ENCODE results near the gene SLCO3A1. TPM values are rescaled to one million over a fixed set of nuclear protein-coding genes. Genes with fewer than 3 reads are reported as not detected.

Gene SLCO3A1
- total and polyA plus RNA-seq, 2 experiments from 2014 or later: 1.9 to 6.9 TPM

DNA sequence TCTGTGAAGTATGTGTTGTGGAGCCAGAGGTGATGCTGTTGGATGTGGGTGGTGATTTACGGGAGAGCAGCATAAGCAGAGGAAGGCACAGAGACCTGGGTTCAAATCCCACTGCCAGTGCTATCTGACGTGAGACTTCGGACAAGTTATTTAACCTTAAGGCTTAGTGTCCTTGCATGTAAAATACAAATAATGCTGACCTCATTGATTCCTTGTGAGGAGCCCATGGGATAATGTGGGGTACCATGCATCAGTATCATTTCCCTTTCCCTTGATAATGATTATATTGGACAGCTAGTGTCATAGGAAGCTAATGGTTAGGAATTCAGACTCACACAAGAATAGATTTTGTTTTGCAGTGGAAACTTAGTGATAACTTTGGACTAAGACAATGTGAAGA, 141.6 kb downstream of the SLCO3A1 start:
- H3K27ac ChIP-seq: no peak overlapping the region
- DNase-seq: no peak
- no peak overlapping the region for H3K4me3 ChIP-seq
- no peaks in the 10 kb centered on the region for H3F3A ChIP-seq (ENCODE audit: insufficient read depth)
- H3K9me3 ChIP-seq (ENCODE audit: low read depth): no peaks in the 10 kb centered on the region
- no peak overlapping the region for H2AFZ ChIP-seq
- in situ Hi-C loops (cut with MboI): no loop called here
- no peaks in the 10 kb centered on the region for H3K4me1 ChIP-seq (ENCODE audit: insufficient read depth)
- H3K9me2 ChIP-seq (ENCODE audit: insufficient read depth): no peaks in the 10 kb centered on the region
- no peaks in the 10 kb centered on the region for H3K27me3 ChIP-seq (replicated peaks; ENCODE audit: insufficient read depth)
- 90 to 93% methylated on average over 3 of the region's 3 CpGs for WGBS, 2 experiments (ENCODE audit: low coverage in 1 of 2, low lambda C conversion rate in 2 of 2, missing lambda C conversion rate in 2 of 2)
- TF ChIP-seq EZH2phosphoT487 (IDR thresholded peaks at IDR 0.05; ENCODE audit: insufficient read depth, low read depth): no peak
- TF ChIP-seq EZH2 (IDR thresholded peaks at IDR 0.05; ENCODE audit: insufficient read depth, poor library complexity, severe bottlenecking): no peak
- H3K79me2 ChIP-seq (ENCODE audit: insufficient read depth): no peaks in the 10 kb centered on the region
- H3K36me3 ChIP-seq (ENCODE audit: low read depth): no peaks in the 10 kb centered on the region
- no peak overlapping the region for H3K4me2 ChIP-seq (ENCODE audit: unreplicated experiment)
- no peaks in the 10 kb centered on the region for H4K20me1 ChIP-seq (ENCODE audit: insufficient read depth)
- H3K9ac ChIP-seq: no peak overlapping the region

DNA sequence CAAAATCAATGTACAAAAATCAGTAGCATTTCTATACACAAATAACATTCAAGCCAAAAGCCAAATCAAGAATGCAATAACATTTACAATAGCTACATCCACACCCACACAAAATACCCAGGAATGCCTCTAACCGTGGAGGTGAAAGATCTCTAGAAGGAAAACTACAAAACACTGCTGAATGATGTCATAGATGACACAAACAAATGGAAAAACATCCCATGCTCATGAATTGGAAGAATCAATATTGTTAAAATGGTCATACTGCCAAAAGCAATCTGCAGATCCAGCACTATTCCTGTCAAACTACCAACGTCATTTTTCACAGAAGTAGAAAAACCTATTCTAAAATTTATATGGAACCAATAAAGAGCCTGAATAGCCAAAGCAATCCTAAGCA, 143.7 kb downstream of the SLCO3A1 start:
- TF ChIP-seq EZH2phosphoT487 (IDR thresholded peaks at IDR 0.05; ENCODE audit: insufficient read depth, low read depth) (no peak), EZH2 (IDR thresholded peaks at IDR 0.05; ENCODE audit: insufficient read depth, poor library complexity, severe bottlenecking) (no peak)
- H3K9me2 ChIP-seq (ENCODE audit: insufficient read depth): no peaks in the 10 kb centered on the region
- no peaks in the 10 kb centered on the region for H3K4me1 ChIP-seq (ENCODE audit: insufficient read depth)
- no peak overlapping the region for H3K4me3 ChIP-seq
- no peak overlapping the region for H3K9ac ChIP-seq
- no peaks in the 10 kb centered on the region for H3K27me3 ChIP-seq (replicated peaks; ENCODE audit: insufficient read depth)
- no peaks in the 10 kb centered on the region for H3K79me2 ChIP-seq (ENCODE audit: insufficient read depth)
- no peaks in the 10 kb centered on the region for H3K36me3 ChIP-seq (ENCODE audit: low read depth)
- no peak overlapping the region for H3K27ac ChIP-seq
- H2AFZ ChIP-seq: no peak overlapping the region
- no peaks in the 10 kb centered on the region for H4K20me1 ChIP-seq (ENCODE audit: insufficient read depth)
- no peak overlapping the region for H3K4me2 ChIP-seq (ENCODE audit: unreplicated experiment)
- WGBS, 2 experiments (ENCODE audit: low coverage in 1 of 2, low lambda C conversion rate in 2 of 2, missing lambda C conversion rate in 2 of 2): 60 to 66% methylated on average over 2 of the region's 2 CpGs
- DNase-seq: no peak
- no peaks in the 10 kb centered on the region for H3K9me3 ChIP-seq (ENCODE audit: low read depth)
- no peaks in the 10 kb centered on the region for H3F3A ChIP-seq (ENCODE audit: insufficient read depth)
- in situ Hi-C loops (cut with MboI): no loop called here

- Histone ChIP-seq H3K79me2 (ENCODE audit: insufficient read depth) (no peaks in the 10 kb centered on the region), H3K9me2 (ENCODE audit: insufficient read depth) (no peaks in the 10 kb centered on the region), H4K20me1 (ENCODE audit: insufficient read depth) (no peaks in the 10 kb centered on the region), H3K27ac (no peak overlapping the region), H2AFZ (no peak overlapping the region), H3K36me3 (ENCODE audit: low read depth) (no peaks in the 10 kb centered on the region), H3K9ac (no peak overlapping the region), H3F3A (ENCODE audit: insufficient read depth) (no peaks in the 10 kb centered on the region), H3K4me1 (ENCODE audit: insufficient read depth) (no peaks in the 10 kb centered on the region), H3K9me3 (ENCODE audit: low read depth) (no peaks in the 10 kb centered on the region), H3K4me3 (no peak overlapping the region), H3K27me3 (replicated peaks; ENCODE audit: insufficient read depth) (no peaks in the 10 kb centered on the region), H3K4me2 (ENCODE audit: unreplicated experiment) (no peak overlapping the region)
- no peak for TF ChIP-seq EZH2 (IDR thresholded peaks at IDR 0.05; ENCODE audit: insufficient read depth, poor library complexity, severe bottlenecking)
- no peak for TF ChIP-seq EZH2phosphoT487 (IDR thresholded peaks at IDR 0.05; ENCODE audit: insufficient read depth, low read depth)
- 74 to 75% methylated on average over 6 of the region's 6 CpGs for WGBS, 2 experiments (ENCODE audit: low coverage in 1 of 2, low lambda C conversion rate in 2 of 2, missing lambda C conversion rate in 2 of 2)
- in situ Hi-C loops (cut with MboI): no loop called here
- DNase-seq: no peak
Observed at GRCh38 chr15:92000709-92001108, 147.2 kb downstream of the SLCO3A1 start.

DNA sequence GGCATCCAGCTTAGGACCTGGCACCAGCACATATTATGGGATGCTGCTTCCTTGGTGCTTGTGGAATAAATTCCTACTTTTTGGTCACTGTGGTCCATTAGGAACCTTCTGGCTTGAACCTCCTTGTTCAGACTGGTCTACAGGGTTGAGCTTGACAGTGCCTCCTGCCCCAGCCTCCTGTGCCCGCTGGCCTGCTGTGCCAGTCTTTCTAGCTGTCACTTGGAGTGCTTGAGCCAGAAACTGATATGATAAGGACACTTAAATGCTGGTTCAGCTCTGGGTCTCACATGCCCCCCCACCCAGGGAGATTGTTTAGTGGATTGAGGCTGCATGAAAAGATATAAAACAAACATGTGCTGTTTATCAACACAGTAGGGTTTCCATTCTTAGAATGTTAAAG, 147.8 kb downstream of the SLCO3A1 start:
- no peaks in the 10 kb centered on the region for H4K20me1 ChIP-seq (ENCODE audit: insufficient read depth)
- H3K27ac ChIP-seq: no peak overlapping the region
- 85 to 95% methylated on average over 1 of the region's 1 CpG for WGBS, 2 experiments (ENCODE audit: low coverage in 1 of 2, low lambda C conversion rate in 2 of 2, missing lambda C conversion rate in 2 of 2)
- no peaks in the 10 kb centered on the region for H3K9me3 ChIP-seq (ENCODE audit: low read depth)
- H3K36me3 ChIP-seq (ENCODE audit: low read depth): no peaks in the 10 kb centered on the region
- H3F3A ChIP-seq (ENCODE audit: insufficient read depth): no peaks in the 10 kb centered on the region
- TF ChIP-seq EZH2phosphoT487 (IDR thresholded peaks at IDR 0.05; ENCODE audit: insufficient read depth, low read depth): no peak
- TF ChIP-seq EZH2 (IDR thresholded peaks at IDR 0.05; ENCODE audit: insufficient read depth, poor library complexity, severe bottlenecking): no peak
- H3K9me2 ChIP-seq (ENCODE audit: insufficient read depth): no peaks in the 10 kb centered on the region
- no peak overlapping the region for H3K9ac ChIP-seq
- no peak overlapping the region for H3K4me2 ChIP-seq (ENCODE audit: unreplicated experiment)
- H3K4me1 ChIP-seq (ENCODE audit: insufficient read depth): no peaks in the 10 kb centered on the region
- in situ Hi-C loops (cut with MboI): no loop called here
- no peaks in the 10 kb centered on the region for H3K79me2 ChIP-seq (ENCODE audit: insufficient read depth)
- no peak overlapping the region for H3K4me3 ChIP-seq
- no peak for DNase-seq
- no peaks in the 10 kb centered on the region for H3K27me3 ChIP-seq (replicated peaks; ENCODE audit: insufficient read depth)
- no peak overlapping the region for H2AFZ ChIP-seq

GRCh38 chr15:92002666-92003065, 149.2 kb downstream of the SLCO3A1 start:
- Histone ChIP-seq H2AFZ (no peak overlapping the region), H4K20me1 (ENCODE audit: insufficient read depth) (no peaks in the 10 kb centered on the region), H3K4me3 (no peak overlapping the region), H3K9me2 (ENCODE audit: insufficient read depth) (no peaks in the 10 kb centered on the region), H3K36me3 (ENCODE audit: low read depth) (no peaks in the 10 kb centered on the region), H3K79me2 (ENCODE audit: insufficient read depth) (no peaks in the 10 kb centered on the region), H3K27me3 (replicated peaks; ENCODE audit: insufficient read depth) (no peaks in the 10 kb centered on the region), H3K4me2 (ENCODE audit: unreplicated experiment) (no peak overlapping the region), H3F3A (ENCODE audit: insufficient read depth) (no peaks in the 10 kb centered on the region), H3K9ac (no peak overlapping the region), H3K27ac (no peak overlapping the region), H3K4me1 (ENCODE audit: insufficient read depth) (no peaks in the 10 kb centered on the region), H3K9me3 (ENCODE audit: low read depth) (no peaks in the 10 kb centered on the region)
- WGBS, 2 experiments (ENCODE audit: low coverage in 1 of 2, low lambda C conversion rate in 2 of 2, missing lambda C conversion rate in 2 of 2): 93 to 94% methylated on average over 4 of the region's 4 CpGs
- DNase-seq: no peak
- in situ Hi-C loops (cut with MboI): no loop called here
- TF ChIP-seq EZH2 (IDR thresholded peaks at IDR 0.05; ENCODE audit: insufficient read depth, poor library complexity, severe bottlenecking) (no peak), EZH2phosphoT487 (IDR thresholded peaks at IDR 0.05; ENCODE audit: insufficient read depth, low read depth) (no peak)

All from GM23248 (cell line).